Spleen (tissue), 11 donors: ENCODE data around the gene C1orf52. TPM values are rescaled to one million over a fixed set of nuclear protein-coding genes. Genes with fewer than 3 reads are reported as not detected.

Source experiments
- DNase-seq: peaks from one replicate; pipeline ENCODE4 v3.0.0-alpha.2; 2020
- H3K27ac ChIP-seq, 8 donors: fragments of 200-600 bp; sonication (generic) in 7 of 8; 1 replicate in 4 of 8; 2 replicates in 4 of 8; pipeline versions ENCODE4 v1.5.0 to v1.8.0; 2016 to 2021; ENCODE audit warnings: inconsistent platforms in 4 of 8, mild to moderate bottlenecking in 4 of 8, moderate library complexity in 1 of 8
- H3K27me3 ChIP-seq, 7 donors: fragments of 200-600 bp; sonication (generic) in 6 of 7; replicated peaks in 1 of 7; 1 replicate in 4 of 7; 2 replicates in 3 of 7; pipeline versions ENCODE4 v1.5.0 to v1.8.0; 2016 to 2021; ENCODE audit warnings: inconsistent platforms in 3 of 7, mild to moderate bottlenecking in 1 of 7
- H3K36me3 ChIP-seq, 6 donors: fragments of 200-600 bp; sonication (generic) in 5 of 6; 1 replicate in 4 of 6; 2 replicates in 2 of 6; pipeline versions ENCODE4 v1.5.0 to v1.8.0; 2016 to 2021; ENCODE audit warnings: inconsistent platforms in 2 of 6
- H3K4me1 ChIP-seq, 6 donors: fragments of 200-600 bp; sonication (generic) in 5 of 6; 1 replicate in 3 of 6; 2 replicates in 3 of 6; pipeline versions ENCODE4 v1.5.0 to v1.8.0; 2016 to 2021; ENCODE audit warnings: inconsistent platforms in 3 of 6
- H3K4me3 ChIP-seq, 8 donors: fragments of 200-600 bp; sonication (generic) in 7 of 8; 1 replicate in 4 of 8; 2 replicates in 4 of 8; pipeline versions ENCODE4 v1.5.0 to v1.8.0; 2016 to 2021; ENCODE audit warnings: inconsistent platforms in 4 of 8, mild to moderate bottlenecking in 4 of 8, moderate library complexity in 2 of 8
- H3K9me3 ChIP-seq, 8 donors: fragments of 200-600 bp; sonication (generic) in 7 of 8; 1 replicate in 4 of 8; 2 replicates in 4 of 8; pipeline versions ENCODE4 v1.5.0 to v1.8.0; 2016 to 2021; ENCODE audit warnings: inconsistent platforms in 4 of 8
- POLR2A ChIP-seq, 3 donors: fragments of 450-650 bp; IDR thresholded peaks; one replicate each; pipeline ENCODE4 v1.5.1; 2017; ENCODE audit warnings: antibody characterized with exemption in 3 of 3, mild to moderate bottlenecking in 1 of 3
- POLR2AphosphoS5 ChIP-seq, 3 donors: sonication (generic); formaldehyde crosslinking; IDR thresholded peaks; one replicate each; pipeline ENCODE4 v1.5.1; 2017; ENCODE audit warnings: antibody characterized with exemption in 3 of 3
- WGBS, 5 donors: extraction: QIAGEN DNeasy Blood & Tissue Kit in 3 of 5; methylation state at CpG; one replicate each; pipeline versions ENCODE4 v1.1.5 to v1.1.7; 2013 to 2018; 5-methylcytosine and 5-hydroxymethylcytosine counted together
- intact Hi-C: fragments of 100-400 bp; cut with DNase I; formaldehyde crosslinking; loops from one replicate; pipeline ENCODE4 v1.15.0; 2023; ENCODE audit warnings: low total_unique reads
- polyA plus RNA-seq, 3 donors: library from polyadenylated mRNA; stranded (reverse); fragments of 200-250 nt; gene quantifications; one replicate each; pipeline ENCODE4 v1.2.1, GENCODE V29; 2013
- total RNA-seq, 7 donors: library from RNA; depleted of rRNA in 3 of 7; stranded (reverse); fragments of >200 nt in 3 of 7; fragmentation: NEBNext Ultra II Directional in 4 of 7; extraction: Animal tissue kit (Norgen Biotek cat#: 25700) in 4 of 7; gene quantifications; one replicate each; pipeline versions ENCODE4 v1.1.0 to v1.2.1, GENCODE V29; 2016 to 2021
- TF ChIP-seq, protein P1 (sequence below), 11 experiments: fragments of 200-600 bp in 7 of 11; fragments of 450-650 bp in 4 of 11; sonication (generic) in 4 of 11; IDR thresholded peaks in 8 of 11; conservative IDR thresholded peaks in 3 of 11; 1 replicate in 7 of 11; 2 replicates in 4 of 11; pipeline versions ENCODE4 v1.4.0 to v1.8.0; 2016 to 2021; ENCODE audit warnings: antibody characterized with exemption in 11 of 11, inconsistent platforms in 4 of 11, mild to moderate bottlenecking in 1 of 11
- donor health status: healthy with polysubstance abuse.
- donor health status: DM: no; HTN: no; CAD: no; lungs with moderate emphysema.
- donor health status: DM: no; HTN: no; CAD: no.
- donor health status: Bipolar disorder and iron deficiency.
- donor health status: healthy.
- donor health status: DM: no; HTN: no; CAD: no.
- donor health status: DM: yes; HTN: yes; CAD: no.

Gene C1orf52
- total and polyA plus RNA-seq, 10 donors = 16.2 to 29.7 (median 22.6) TPM

DNA sequence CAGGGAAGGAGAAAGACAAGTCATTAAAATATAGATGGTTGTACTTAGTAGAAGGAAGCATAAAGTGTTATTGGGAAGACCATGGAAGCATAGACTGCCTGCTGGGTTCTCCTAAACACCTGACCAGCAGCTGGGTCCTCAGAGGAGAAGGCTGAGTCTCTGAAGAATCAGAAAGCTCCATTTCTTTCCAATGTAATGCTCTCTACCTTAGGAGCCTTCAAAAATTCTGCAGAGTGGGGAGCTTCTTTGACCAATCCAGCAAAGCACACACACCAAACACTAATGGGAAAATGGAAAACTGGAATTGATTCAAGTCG lies 38.0 kb upstream of the C1orf52 start:
- DNase-seq = no peak
- TF ChIP-seq, protein P1, sequence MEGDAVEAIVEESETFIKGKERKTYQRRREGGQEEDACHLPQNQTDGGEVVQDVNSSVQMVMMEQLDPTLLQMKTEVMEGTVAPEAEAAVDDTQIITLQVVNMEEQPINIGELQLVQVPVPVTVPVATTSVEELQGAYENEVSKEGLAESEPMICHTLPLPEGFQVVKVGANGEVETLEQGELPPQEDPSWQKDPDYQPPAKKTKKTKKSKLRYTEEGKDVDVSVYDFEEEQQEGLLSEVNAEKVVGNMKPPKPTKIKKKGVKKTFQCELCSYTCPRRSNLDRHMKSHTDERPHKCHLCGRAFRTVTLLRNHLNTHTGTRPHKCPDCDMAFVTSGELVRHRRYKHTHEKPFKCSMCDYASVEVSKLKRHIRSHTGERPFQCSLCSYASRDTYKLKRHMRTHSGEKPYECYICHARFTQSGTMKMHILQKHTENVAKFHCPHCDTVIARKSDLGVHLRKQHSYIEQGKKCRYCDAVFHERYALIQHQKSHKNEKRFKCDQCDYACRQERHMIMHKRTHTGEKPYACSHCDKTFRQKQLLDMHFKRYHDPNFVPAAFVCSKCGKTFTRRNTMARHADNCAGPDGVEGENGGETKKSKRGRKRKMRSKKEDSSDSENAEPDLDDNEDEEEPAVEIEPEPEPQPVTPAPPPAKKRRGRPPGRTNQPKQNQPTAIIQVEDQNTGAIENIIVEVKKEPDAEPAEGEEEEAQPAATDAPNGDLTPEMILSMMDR (IDR thresholded peaks at IDR 0.05 in 8 of 11, conservative IDR thresholded peaks at IDR 0.05 in 3 of 11) = no peak
- no peak for TF ChIP-seq POLR2A (IDR thresholded peaks at IDR 0.05)
- no peak for TF ChIP-seq POLR2AphosphoS5 (IDR thresholded peaks at IDR 0.05)
- H3K9me3 ChIP-seq = no peaks in the 10 kb centered on the region
- no peaks in the 10 kb centered on the region for H3K36me3 ChIP-seq
- peak overlapping the region in 1 of 8 donors; percentile 34 for H3K4me3 ChIP-seq
- intact Hi-C loops = no loop called here
- WGBS, 5 donors = 50 to 85% (median 70%) methylated on average over 1 of the region's 1 CpG
- H3K27ac ChIP-seq = peak overlapping the region in 7 of 8 donors; percentile 2 to 77 (median 51)
- peaks cover 9 to 38% (median 14%) of the 10 kb centered on the region in 6 donors for H3K4me1 ChIP-seq
- H3K27me3 ChIP-seq = no peaks in the 10 kb centered on the region

DNA sequence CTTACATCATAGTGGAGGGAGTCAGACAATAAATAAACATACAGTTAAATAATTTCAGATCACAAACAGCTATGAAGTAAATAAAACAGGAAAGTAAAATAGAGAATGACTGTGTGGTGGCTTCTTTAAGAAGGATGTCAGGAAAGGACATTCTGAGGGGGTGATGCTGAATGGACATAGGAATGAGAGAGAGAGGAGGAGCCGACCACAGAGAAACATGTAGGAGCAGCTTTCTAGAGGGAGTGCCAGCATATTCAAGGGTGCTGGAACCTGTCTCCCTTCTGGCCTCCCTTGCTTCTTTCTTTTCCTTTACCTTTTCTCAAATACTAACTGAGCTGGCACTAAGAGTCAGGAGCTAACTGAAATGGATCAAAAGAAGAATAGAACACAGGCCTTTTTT lies 37.5 kb upstream of the C1orf52 start:
- TF ChIP-seq, protein P1 (IDR thresholded peaks at IDR 0.05 in 8 of 11, conservative IDR thresholded peaks at IDR 0.05 in 3 of 11) = no peak
- TF ChIP-seq POLR2A (IDR thresholded peaks at IDR 0.05) (no peak), POLR2AphosphoS5 (IDR thresholded peaks at IDR 0.05) (no peak)
- Histone ChIP-seq H3K27ac (peak overlapping the region in 2 of 8 donors; percentile 64 to 73), H3K4me1 (peaks cover 9 to 38% (median 14%) of the 10 kb centered on the region in 6 donors), H3K36me3 (no peaks in the 10 kb centered on the region), H3K27me3 (no peaks in the 10 kb centered on the region), H3K9me3 (no peaks in the 10 kb centered on the region), H3K4me3 (no peak overlapping the region)
- DNase-seq = no peak
- intact Hi-C loops = no loop called here
- WGBS, 5 donors = 60 to 88% (median 83%) methylated on average over 1 of the region's 1 CpG

DNA sequence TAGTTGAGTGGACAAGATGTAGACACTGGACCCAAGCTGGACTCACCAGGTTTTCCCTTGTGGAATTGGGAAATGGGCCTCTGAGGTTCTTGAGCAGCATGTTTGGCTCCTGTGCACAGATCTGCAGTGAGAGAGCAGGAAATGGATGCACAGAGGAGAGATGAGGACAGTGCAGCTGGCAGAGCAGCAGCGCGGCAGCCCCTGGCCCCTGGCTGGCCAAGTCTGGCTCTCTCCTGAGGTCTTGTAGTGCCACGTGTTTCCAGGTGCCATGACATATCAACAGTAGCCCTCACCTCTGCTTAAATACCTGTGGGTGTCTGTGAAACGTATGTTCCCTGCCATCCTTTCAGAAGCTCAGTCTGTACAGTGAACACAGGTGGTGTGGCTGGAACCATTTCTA lies 36.2 kb upstream of the C1orf52 start:
- peak overlapping the region in 2 of 8 donors; percentile 16 to 26 for H3K27ac ChIP-seq
- no peaks in the 10 kb centered on the region for H3K27me3 ChIP-seq
- DNase-seq = peak; percentile 74
- TF ChIP-seq, protein P1 (IDR thresholded peaks at IDR 0.05 in 8 of 11, conservative IDR thresholded peaks at IDR 0.05 in 3 of 11) = no peak
- TF ChIP-seq POLR2A (IDR thresholded peaks at IDR 0.05) (no peak), POLR2AphosphoS5 (IDR thresholded peaks at IDR 0.05) (no peak)
- H3K9me3 ChIP-seq = no peaks in the 10 kb centered on the region
- intact Hi-C loops = no loop called here
- H3K4me1 ChIP-seq = peaks cover 9 to 38% (median 14%) of the 10 kb centered on the region in 6 donors
- no peaks in the 10 kb centered on the region for H3K36me3 ChIP-seq
- WGBS, 5 donors = 62 to 82% (median 76%) methylated on average over 3 to 4 of the region's 4 CpGs
- no peak overlapping the region for H3K4me3 ChIP-seq

DNA sequence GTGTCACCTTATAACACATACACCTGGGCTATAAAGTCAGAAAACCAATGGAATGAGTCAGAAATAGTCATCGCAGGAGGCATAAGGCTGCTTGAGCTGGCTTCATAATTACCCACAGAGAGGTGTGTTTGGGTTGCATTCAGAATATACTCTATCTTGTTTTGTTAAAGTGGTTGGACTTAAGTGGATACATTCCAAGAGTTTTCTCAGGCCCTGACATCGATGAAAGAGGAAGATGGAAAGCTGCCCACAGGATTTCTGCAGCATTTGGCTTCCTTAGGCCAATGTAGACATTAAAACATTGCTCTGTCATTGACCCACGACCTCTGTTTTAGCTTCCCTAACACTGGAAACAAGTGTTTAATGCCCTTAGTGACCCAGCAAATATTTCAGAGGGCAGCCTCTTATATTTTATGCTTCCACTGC lies 35.6 kb upstream of the C1orf52 start:
- no peaks in the 10 kb centered on the region for H3K36me3 ChIP-seq
- DNase-seq = no peak
- H3K4me1 ChIP-seq = peaks cover 9 to 41% (median 14%) of the 10 kb centered on the region in 6 donors
- intact Hi-C loops = no loop called here
- TF ChIP-seq POLR2AphosphoS5 (IDR thresholded peaks at IDR 0.05) (peak in 1 of 3 donors; percentile 51), POLR2A (IDR thresholded peaks at IDR 0.05) (no peak)
- TF ChIP-seq, protein P1 (IDR thresholded peaks at IDR 0.05 in 8 of 11, conservative IDR thresholded peaks at IDR 0.05 in 3 of 11) = no peak
- H3K27ac ChIP-seq = no peak overlapping the region
- no peaks in the 10 kb centered on the region for H3K27me3 ChIP-seq
- WGBS, 5 donors = 49 to 62% (median 56%) methylated on average over 3 of the region's 3 CpGs
- no peak overlapping the region for H3K4me3 ChIP-seq
- H3K9me3 ChIP-seq = no peaks in the 10 kb centered on the region
